Activated CD4-positive, alpha-beta T cell treated with anti-CD3 and anti-CD28 coated beads for 36 hours (primary cell): ENCODE data around the gene BBX. TPM values are rescaled to one million over a fixed set of nuclear protein-coding genes. Genes with fewer than 3 reads are reported as not detected.

Source experiments
- ATAC-seq: fragments of 200-7000 bp; cut with Tn5 transposase; one replicate; pipeline ENCODE4 v1.10.0; 2021; ENCODE audit warnings: mild to moderate bottlenecking, moderate library complexity
- CTCF ChIA-PET: fragments of 350-600 bp; sonication (Branson Sonifier 250); formaldehyde crosslinking; loops from one replicate; lab custom pipeline; 2021; ENCODE audit warnings: antibody characterized with exemption; lab: Charles Lee
- POLR2A ChIA-PET: fragments of 350-600 bp; sonication (Branson Sonifier 250); formaldehyde crosslinking; loops from one replicate; lab custom pipeline; 2021; ENCODE audit warnings: antibody characterized with exemption, inconsistent platforms; lab: Charles Lee
- DNase-seq: peaks from one replicate; pipeline ENCODE4 v3.0.0-alpha.2; 2020
- H3K27ac Mint-ChIP-seq: one replicate; pipeline ENCODE4 v1.8.0; 2021; ENCODE audit warnings: mixed read lengths
- H3K27me3 Mint-ChIP-seq: one replicate; pipeline ENCODE4 v1.8.0; 2021; ENCODE audit warnings: mixed read lengths
- H3K36me3 Mint-ChIP-seq: one replicate; pipeline ENCODE4 v1.8.0; 2021; ENCODE audit warnings: low read depth, mixed read lengths
- H3K4me1 Mint-ChIP-seq: one replicate; pipeline ENCODE4 v1.8.0; 2021; ENCODE audit warnings: mixed read lengths
- H3K4me3 Mint-ChIP-seq: one replicate; pipeline ENCODE4 v1.8.0; 2021; ENCODE audit warnings: mild to moderate bottlenecking, moderate library complexity, mixed read lengths
- H3K9me3 Mint-ChIP-seq: one replicate; pipeline ENCODE4 v1.8.0; 2021; ENCODE audit warnings: low read depth, mixed read lengths
- intact Hi-C, 2 experiments: fragments of 100-400 bp; cut with DNase I in 1 of 2; cut with micrococcal nuclease in 1 of 2; formaldehyde crosslinking; loops; one replicate each; pipeline versions ENCODE4 v1.14.2 to v1.15.1; 2022 to 2024; cut with DNase I, micrococcal nuclease
- total RNA-seq, 2 experiments: library from RNA; stranded (reverse); gene quantifications; one replicate each; pipeline ENCODE4 v1.2.3, GENCODE V29; 2021

The BBX gene
- total RNA-seq, 2 experiments from 2014 or later: 38.9 to 63.4 TPM

- CTCF ChIA-PET: interaction anchor here (0.6 to 1.1 kb wide), 3 partner anchors 10 to 23 kb away, joined by 3 to 5 read pairs (median 4); no protein-coding TSS in a partner anchor
Measured at GRCh38 chr3:107699682-107700081, 176.9 kb downstream of the BBX start.

GRCh38 chr3:107701299-107701698 is 178.5 kb downstream of the BBX start:
- CTCF ChIA-PET: interaction anchor here (0.9 to 1.0 kb wide), 2 partner anchors 11 to 135 kb away, joined by 3 read pairs; no protein-coding TSS in a partner anchor
- POLR2A ChIA-PET: no interaction called here

More at GRCh38 chr3:107699682-107700081, 176.9 kb downstream of the BBX start:
- H3K27me3 Mint-ChIP-seq: no peaks in the 10 kb centered on the region
- intact Hi-C loops: no loop called here
- H3K4me1 Mint-ChIP-seq: peaks cover 35% of the 10 kb centered on the region
- no peak overlapping the region for H3K4me3 Mint-ChIP-seq
- H3K36me3 Mint-ChIP-seq: no peaks in the 10 kb centered on the region
- ATAC-seq: no peak
- H3K9me3 Mint-ChIP-seq: peaks cover 2% of the 10 kb centered on the region
- POLR2A ChIA-PET: no interaction called here
- H3K27ac Mint-ChIP-seq: no peak overlapping the region
- DNase-seq: no peak

GRCh38 chr3:107704477-107704876 is 181.7 kb downstream of the BBX start:
- ATAC-seq: no peak
- intact Hi-C loops: no loop called here
- Mint-ChIP-seq H3K4me3 (no peak overlapping the region), H3K4me1 (peaks cover 26% of the 10 kb centered on the region), H3K9me3 (no peaks in the 10 kb centered on the region), H3K27me3 (no peaks in the 10 kb centered on the region), H3K36me3 (no peaks in the 10 kb centered on the region), H3K27ac (no peak overlapping the region)
- CTCF ChIA-PET: no interaction called here
- DNase-seq: no peak
- POLR2A ChIA-PET: no interaction called here

More at GRCh38 chr3:107701299-107701698, 178.5 kb downstream of the BBX start:
- Mint-ChIP-seq H3K27ac (no peak overlapping the region), H3K36me3 (no peaks in the 10 kb centered on the region), H3K4me3 (no peak overlapping the region), H3K27me3 (no peaks in the 10 kb centered on the region), H3K4me1 (peaks cover 41% of the 10 kb centered on the region), H3K9me3 (peaks cover 2% of the 10 kb centered on the region)
- ATAC-seq (no peak), DNase-seq (no peak)
- intact Hi-C loops: no loop called here

- H3K27ac Mint-ChIP-seq: no peak overlapping the region
- no peaks in the 10 kb centered on the region for H3K9me3 Mint-ChIP-seq
- no peaks in the 10 kb centered on the region for H3K36me3 Mint-ChIP-seq
- H3K27me3 Mint-ChIP-seq: no peaks in the 10 kb centered on the region
- ChIA-PET POLR2A (no interaction called here), CTCF (no interaction called here)
- DNase-seq: no peak
- no peak for ATAC-seq
- H3K4me1 Mint-ChIP-seq: peaks cover 20% of the 10 kb centered on the region
- no peak overlapping the region for H3K4me3 Mint-ChIP-seq
- intact Hi-C loops: no loop called here
Measured at GRCh38 chr3:107705046-107705445, 182.3 kb downstream of the BBX start.

GRCh38 chr3:107710851-107711250 is 188.1 kb downstream of the BBX start:
- ATAC-seq: no peak
- ChIA-PET CTCF (interaction anchor here (1.0 to 1.9 kb wide), 5 partner anchors 28 to 50 kb away, joined by 3 to 6 read pairs (median 4); no protein-coding TSS in a partner anchor), POLR2A (no interaction called here)

GRCh38 chr3:107716734-107717133 is 194.0 kb downstream of the BBX start:
- Mint-ChIP-seq H3K4me1 (peaks cover 5% of the 10 kb centered on the region), H3K9me3 (no peaks in the 10 kb centered on the region), H3K36me3 (peaks cover 22% of the 10 kb centered on the region), H3K4me3 (no peak overlapping the region), H3K27me3 (no peaks in the 10 kb centered on the region), H3K27ac (no peak overlapping the region)
- intact Hi-C loops: no loop called here
- ChIA-PET CTCF (interaction anchor here (0.6 to 1.9 kb wide), 5 partner anchors 13 to 40 kb away, joined by 3 to 7 read pairs (median 3); no protein-coding TSS in a partner anchor), POLR2A (no interaction called here)
- ATAC-seq (peak; percentile 55), DNase-seq (no peak)

More at GRCh38 chr3:107710851-107711250, 188.1 kb downstream of the BBX start:
- no peaks in the 10 kb centered on the region for H3K9me3 Mint-ChIP-seq
- DNase-seq: no peak
- H3K4me3 Mint-ChIP-seq: no peak overlapping the region
- intact Hi-C loops: no loop called here
- H3K27ac Mint-ChIP-seq: no peak overlapping the region
- no peaks in the 10 kb centered on the region for H3K27me3 Mint-ChIP-seq
- H3K4me1 Mint-ChIP-seq: no peaks in the 10 kb centered on the region
- H3K36me3 Mint-ChIP-seq: peaks cover 19% of the 10 kb centered on the region

GRCh38 chr3:107718547-107718946 is 195.8 kb downstream of the BBX start:
- intact Hi-C loops: no loop called here
- Mint-ChIP-seq H3K27me3 (no peaks in the 10 kb centered on the region), H3K4me1 (peaks cover 5% of the 10 kb centered on the region), H3K27ac (no peak overlapping the region), H3K4me3 (no peak overlapping the region), H3K36me3 (peaks cover 12% of the 10 kb centered on the region), H3K9me3 (no peaks in the 10 kb centered on the region)
- ChIA-PET POLR2A (no interaction called here), CTCF (no interaction called here)
- DNase-seq (no peak), ATAC-seq (no peak)

GRCh38 chr3:107727102-107727501 is 204.3 kb downstream of the BBX start:
- no peaks in the 10 kb centered on the region for H3K27me3 Mint-ChIP-seq
- no peak for DNase-seq
- POLR2A ChIA-PET: no interaction called here

GRCh38 chr3:107729686-107730085 is 206.9 kb downstream of the BBX start:
- no peak for ATAC-seq
- CTCF ChIA-PET: interaction anchor here (0.7 to 2.8 kb wide), 7 partner anchors 10 to 69 kb away, joined by 3 to 13 read pairs (median 6); no protein-coding TSS in a partner anchor
- POLR2A ChIA-PET: no interaction called here
- no peak overlapping the region for H3K27ac Mint-ChIP-seq
- H3K36me3 Mint-ChIP-seq: peaks cover 17% of the 10 kb centered on the region
- intact Hi-C loops: no loop called here
- DNase-seq: no peak
- H3K4me3 Mint-ChIP-seq: no peak overlapping the region
- H3K9me3 Mint-ChIP-seq: no peaks in the 10 kb centered on the region
- H3K4me1 Mint-ChIP-seq: peaks cover 23% of the 10 kb centered on the region
- no peaks in the 10 kb centered on the region for H3K27me3 Mint-ChIP-seq

More at GRCh38 chr3:107727102-107727501, 204.3 kb downstream of the BBX start:
- CTCF ChIA-PET: interaction anchor here (1.7 kb wide), 1 partner anchor 10 kb away, joined by 6 read pairs; no protein-coding TSS in a partner anchor
- Mint-ChIP-seq H3K36me3 (peaks cover 20% of the 10 kb centered on the region), H3K9me3 (no peaks in the 10 kb centered on the region), H3K4me1 (peaks cover 21% of the 10 kb centered on the region), H3K27ac (no peak overlapping the region), H3K4me3 (no peak overlapping the region)
- no peak for ATAC-seq
- intact Hi-C loops: no loop called here

GRCh38 chr3:107734317-107734716 is 211.6 kb downstream of the BBX start:
- CTCF ChIA-PET: interaction anchor here (0.7 kb wide), 1 partner anchor 161 kb away, joined by 3 read pairs; no protein-coding TSS in a partner anchor

GRCh38 chr3:107737914-107738313 is 215.2 kb downstream of the BBX start:
- ChIA-PET CTCF (interaction anchor here (0.6 to 7.8 kb wide), 5 partner anchors 10 to 144 kb away, joined by 3 to 75 read pairs (median 4); no protein-coding TSS in a partner anchor), POLR2A (no interaction called here)
- intact Hi-C loops: no loop called here
- H3K27ac Mint-ChIP-seq: no peak overlapping the region
- H3K36me3 Mint-ChIP-seq: peaks cover 3% of the 10 kb centered on the region
- DNase-seq: no peak
- peaks cover 2% of the 10 kb centered on the region for H3K4me1 Mint-ChIP-seq
- no peak overlapping the region for H3K4me3 Mint-ChIP-seq
- no peaks in the 10 kb centered on the region for H3K9me3 Mint-ChIP-seq
- ATAC-seq: no peak
- H3K27me3 Mint-ChIP-seq: no peaks in the 10 kb centered on the region

More at GRCh38 chr3:107734317-107734716, 211.6 kb downstream of the BBX start:
- DNase-seq (no peak), ATAC-seq (no peak)
- Mint-ChIP-seq H3K4me1 (peaks cover 13% of the 10 kb centered on the region), H3K4me3 (no peak overlapping the region), H3K27me3 (no peaks in the 10 kb centered on the region), H3K36me3 (peaks cover 14% of the 10 kb centered on the region), H3K9me3 (no peaks in the 10 kb centered on the region), H3K27ac (no peak overlapping the region)
- intact Hi-C loops: no loop called here
- POLR2A ChIA-PET: no interaction called here
